Neural cell (in vitro differentiated cells): ENCODE data around the gene TCN2. TPM values are rescaled to one million over a fixed set of nuclear protein-coding genes. Genes with fewer than 3 reads are reported as not detected.
A peak's percentile ranks its signal among the peaks of the same experiment; 100 is the strongest.

Experiments
- H2AFZ ChIP-seq: fragments of 200-600, 300-800 bp; sonication (generic), shearing (Covaris generic); 2 replicates; pipeline ENCODE4 v1.6.0; 2014; ENCODE audit warnings: low read depth, mild to moderate bottlenecking, antibody characterized with exemption, low read length, moderate library complexity
- H3F3A ChIP-seq: fragments of 200-600 bp; shearing (Covaris generic); 2 replicates; pipeline ENCODE4 v1.6.1; 2016; ENCODE audit warnings: mild to moderate bottlenecking, moderate library complexity, mixed read lengths, antibody characterized with exemption, low read length; ENCODE audit not compliant: insufficient read depth, poor library complexity, severe bottlenecking
- H3K27ac ChIP-seq: fragments of 200-600, 300-800 bp; sonication (generic), shearing (Covaris generic); 2 replicates; pipeline ENCODE4 v1.5.1; 2014; ENCODE audit warnings: mild to moderate bottlenecking, low read length, moderate library complexity
- H3K27me3 ChIP-seq: fragments of 300-800, 200-600 bp; sonication (generic), shearing (Covaris generic); 2 replicates; pipeline ENCODE4 v1.6.0; 2014; ENCODE audit warnings: mild to moderate bottlenecking, low read depth, low read length, moderate library complexity; ENCODE audit not compliant: insufficient read depth
- H3K36me3 ChIP-seq: fragments of 300-800, 200-600 bp; sonication (generic), shearing (Covaris generic); 2 replicates; pipeline ENCODE4 v1.5.1; 2014; ENCODE audit warnings: mild to moderate bottlenecking, antibody characterized with exemption, low read length, moderate library complexity; ENCODE audit not compliant: insufficient read depth
- H3K4me2 ChIP-seq: fragments of 300-800, 200-600 bp; sonication (generic), shearing (Covaris generic); 2 replicates; pipeline ENCODE4 v1.6.0; 2014; ENCODE audit warnings: mild to moderate bottlenecking, low read length
- H3K4me3 ChIP-seq: fragments of 300-800, 200-600 bp; sonication (generic), shearing (Covaris generic); 2 replicates; pipeline ENCODE4 v1.5.1; 2014; ENCODE audit warnings: mild to moderate bottlenecking, low read length, moderate library complexity
- H3K79me2 ChIP-seq: fragments of 200-600 bp; shearing (Covaris generic); replicated peaks from 2 replicates; pipeline ENCODE4 v1.6.0; 2014; ENCODE audit warnings: mild to moderate bottlenecking, low read length, moderate library complexity; ENCODE audit not compliant: insufficient read depth
- H3K9ac ChIP-seq: fragments of 300-800, 200-600 bp; sonication (generic), shearing (Covaris generic); 2 replicates; pipeline ENCODE4 v1.6.1; 2016; ENCODE audit warnings: mild to moderate bottlenecking, low read length, mixed read lengths
- H3K9me2 ChIP-seq: fragments of 200-600 bp; shearing (Covaris generic); 2 replicates; pipeline ENCODE4 v1.6.1; 2016; ENCODE audit warnings: mild to moderate bottlenecking, low read length, mixed read lengths; ENCODE audit not compliant: insufficient read depth
- H3K9me3 ChIP-seq: fragments of 200-600, 300-800 bp; sonication (generic), shearing (Covaris generic); 2 replicates; pipeline ENCODE4 v1.6.1; 2016; ENCODE audit warnings: mild to moderate bottlenecking, mixed run types, low read length, moderate library complexity, mixed read lengths
- H4K20me1 ChIP-seq: fragments of 200-600 bp; shearing (Covaris generic); 2 replicates; pipeline ENCODE4 v1.6.1; 2016; ENCODE audit warnings: mild to moderate bottlenecking, mixed run types; ENCODE audit not compliant: insufficient read depth
- EP300 ChIP-seq: fragments of 450-650 bp; conservative IDR thresholded peaks from 2 replicates; pipeline ENCODE4 v1.6.1; 2014; ENCODE audit warnings: antibody characterized with exemption, mild to moderate bottlenecking, moderate library complexity; ENCODE audit not compliant: poor library complexity, severe bottlenecking
- EZH2 ChIP-seq: fragments of 200-600, 300-800 bp; shearing (Covaris generic), sonication (generic); IDR thresholded peaks from 2 replicates; pipeline ENCODE4 v1.6.1; 2014; ENCODE audit warnings: antibody characterized with exemption, low read length, borderline replicate concordance, mild to moderate bottlenecking; ENCODE audit not compliant: insufficient read depth, poor library complexity, severe bottlenecking
- MXI1 ChIP-seq: fragments of 450-650 bp; conservative IDR thresholded peaks from 2 replicates; pipeline ENCODE4 v1.6.1; 2014; ENCODE audit warnings: antibody characterized with exemption, mild to moderate bottlenecking; ENCODE audit not compliant: poor library complexity, severe bottlenecking
- POLR2AphosphoS5 ChIP-seq: IDR thresholded peaks from 2 replicates; pipeline ENCODE4 v1.6.1; 2012
- RAD21 ChIP-seq: fragments of 450-650 bp; conservative IDR thresholded peaks from 2 replicates; pipeline ENCODE4 v1.6.1; 2014; ENCODE audit warnings: antibody characterized with exemption, mild to moderate bottlenecking, moderate library complexity
- REST ChIP-seq: IDR thresholded peaks from 2 replicates; pipeline ENCODE4 v1.6.1; 2012; ENCODE audit warnings: borderline replicate concordance
- SMC3 ChIP-seq: fragments of 450-650 bp; conservative IDR thresholded peaks from 2 replicates; pipeline ENCODE4 v1.6.1; 2014; ENCODE audit warnings: antibody characterized with exemption, mild to moderate bottlenecking, moderate library complexity; ENCODE audit not compliant: poor library complexity
- TAF1 ChIP-seq: IDR thresholded peaks from 2 replicates; pipeline ENCODE4 v1.6.1; 2012; ENCODE audit warnings: low read depth
- polyA plus RNA-seq: library from polyadenylated mRNA; depleted of rRNA; stranded (reverse); fragments of >200 nt; gene quantifications from 2 replicates; pipeline ENCODE4 v1.2.3, GENCODE V29; 2014
- TF ChIP-seq, protein P1 (sequence below): fragments of 450-650 bp; IDR thresholded peaks from 2 replicates; pipeline ENCODE4 v1.5.1; 2014; ENCODE audit warnings: antibody characterized with exemption, mild to moderate bottlenecking, moderate library complexity; ENCODE audit not compliant: poor library complexity, severe bottlenecking

Gene TCN2
- polyA plus RNA-seq, 1 donor from 2014 or later, result 13.0 TPM

DNA sequence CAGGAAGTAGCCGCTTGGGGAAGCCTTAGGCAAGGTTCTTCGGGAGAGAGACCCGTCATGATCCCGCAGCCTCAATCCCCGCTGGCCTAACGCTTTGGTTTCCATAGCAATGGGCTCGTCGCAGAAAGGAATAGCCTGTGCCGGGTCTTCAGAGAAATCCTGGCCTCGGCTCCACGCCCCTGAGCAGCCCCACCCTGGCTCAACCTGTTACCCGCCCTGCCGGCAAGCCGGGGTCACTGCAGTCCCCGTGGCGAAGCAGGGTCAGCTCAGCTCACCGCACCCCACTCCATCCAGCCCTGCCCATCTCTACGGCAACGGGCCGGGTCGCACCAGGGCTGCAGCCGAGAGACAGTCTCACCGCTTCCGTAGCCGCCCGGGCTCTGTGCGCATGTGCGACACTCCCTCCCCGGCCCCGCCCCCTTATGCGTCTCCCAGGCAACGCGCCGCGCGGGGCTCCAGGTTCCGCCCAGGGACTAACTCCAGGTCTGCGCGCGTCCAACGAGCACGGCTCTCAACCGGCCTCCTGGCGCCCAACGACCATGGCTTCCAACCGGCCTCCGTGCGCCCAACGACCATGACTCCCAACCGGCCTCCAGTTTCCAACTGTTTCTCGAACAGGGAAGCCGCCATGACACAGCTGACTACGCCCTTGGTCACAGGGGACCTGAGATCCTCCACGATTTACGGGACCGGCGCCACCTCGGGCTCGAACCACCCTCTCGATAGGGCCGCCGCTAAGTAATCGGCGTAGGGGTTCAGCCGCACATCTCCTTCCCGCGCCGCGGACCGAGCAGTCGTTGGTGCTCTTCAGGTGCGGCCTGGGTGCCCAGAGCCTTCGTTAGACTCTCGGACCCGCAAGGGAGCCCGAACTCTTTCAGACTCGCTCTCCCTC lies 60.8 kb downstream of the TCN2 start, which contains the start of gene DUSP18:
TSS of gene DUSP18 (minus strand) at position 382 of the 892 bp plus-strand sequence. CDS start 3,872 bp downstream, outside the sequence.
- Histone ChIP-seq H3K36me3 (no peaks in the 10 kb centered on the region), H2AFZ (peak within 1 kb of the TSS; percentile 41), H3K9me3 (no peaks in the 10 kb centered on the region), H3K9me2 (no peaks in the 10 kb centered on the region), H3K27me3 (no peaks in the 10 kb centered on the region), H3K4me3 (peak within 1 kb of the TSS; percentile 79), H3F3A (no peaks in the 10 kb centered on the region), H3K27ac (peak within 1 kb of the TSS; percentile 48), H3K9ac (peak within 1 kb of the TSS; percentile 68), H3K79me2 (peaks cover 7% of the 10 kb centered on the region), H3K4me2 (peak within 1 kb of the TSS; percentile 69), H4K20me1 (no peaks in the 10 kb centered on the region)
- peak; percentile 90 for TF ChIP-seq POLR2AphosphoS5
- no peak for TF ChIP-seq TAF1
- TF ChIP-seq, protein P1, sequence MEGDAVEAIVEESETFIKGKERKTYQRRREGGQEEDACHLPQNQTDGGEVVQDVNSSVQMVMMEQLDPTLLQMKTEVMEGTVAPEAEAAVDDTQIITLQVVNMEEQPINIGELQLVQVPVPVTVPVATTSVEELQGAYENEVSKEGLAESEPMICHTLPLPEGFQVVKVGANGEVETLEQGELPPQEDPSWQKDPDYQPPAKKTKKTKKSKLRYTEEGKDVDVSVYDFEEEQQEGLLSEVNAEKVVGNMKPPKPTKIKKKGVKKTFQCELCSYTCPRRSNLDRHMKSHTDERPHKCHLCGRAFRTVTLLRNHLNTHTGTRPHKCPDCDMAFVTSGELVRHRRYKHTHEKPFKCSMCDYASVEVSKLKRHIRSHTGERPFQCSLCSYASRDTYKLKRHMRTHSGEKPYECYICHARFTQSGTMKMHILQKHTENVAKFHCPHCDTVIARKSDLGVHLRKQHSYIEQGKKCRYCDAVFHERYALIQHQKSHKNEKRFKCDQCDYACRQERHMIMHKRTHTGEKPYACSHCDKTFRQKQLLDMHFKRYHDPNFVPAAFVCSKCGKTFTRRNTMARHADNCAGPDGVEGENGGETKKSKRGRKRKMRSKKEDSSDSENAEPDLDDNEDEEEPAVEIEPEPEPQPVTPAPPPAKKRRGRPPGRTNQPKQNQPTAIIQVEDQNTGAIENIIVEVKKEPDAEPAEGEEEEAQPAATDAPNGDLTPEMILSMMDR, result peak; percentile 56
- no peak for TF ChIP-seq EZH2
- TF ChIP-seq RAD21, result peak; percentile 56
- peak; percentile 86 for TF ChIP-seq MXI1
- no peak for TF ChIP-seq REST
- peak; percentile 44 for TF ChIP-seq EP300
- TF ChIP-seq SMC3, result peak; percentile 59

DNA sequence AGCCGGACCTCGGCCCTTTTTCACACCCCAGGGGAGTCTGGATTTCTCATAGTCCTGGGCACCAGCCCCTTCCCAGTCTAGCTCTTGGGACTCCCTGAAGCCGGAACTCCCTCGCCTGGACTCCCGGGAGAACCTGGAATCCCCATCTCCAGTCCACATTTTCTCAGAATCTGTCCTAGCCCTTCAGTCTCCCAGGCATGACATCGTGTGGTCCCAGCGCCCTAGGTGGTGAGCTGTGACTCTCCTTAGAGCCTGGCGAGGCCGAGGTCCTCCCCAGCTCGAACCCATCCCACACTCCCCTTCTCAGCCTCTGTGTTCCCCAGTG lies 61.4 kb downstream of the TCN2 start:
- Histone ChIP-seq H3K9ac (peak overlapping the region; percentile 68), H4K20me1 (no peaks in the 10 kb centered on the region), H3K36me3 (no peaks in the 10 kb centered on the region), H3K9me3 (no peaks in the 10 kb centered on the region), H3K79me2 (peaks cover 7% of the 10 kb centered on the region), H3F3A (no peaks in the 10 kb centered on the region), H3K4me2 (peak overlapping the region; percentile 37), H3K27ac (no peak overlapping the region), H2AFZ (peak overlapping the region; percentile 41), H3K4me3 (peak overlapping the region; percentile 79), H3K9me2 (no peaks in the 10 kb centered on the region), H3K27me3 (no peaks in the 10 kb centered on the region)
- TF ChIP-seq RAD21 (no peak), MXI1 (no peak)
- TF ChIP-seq, protein P1, result no peak
